ENCODE measurements around the gene MCCC1.

MCCC1 gene

DNA sequence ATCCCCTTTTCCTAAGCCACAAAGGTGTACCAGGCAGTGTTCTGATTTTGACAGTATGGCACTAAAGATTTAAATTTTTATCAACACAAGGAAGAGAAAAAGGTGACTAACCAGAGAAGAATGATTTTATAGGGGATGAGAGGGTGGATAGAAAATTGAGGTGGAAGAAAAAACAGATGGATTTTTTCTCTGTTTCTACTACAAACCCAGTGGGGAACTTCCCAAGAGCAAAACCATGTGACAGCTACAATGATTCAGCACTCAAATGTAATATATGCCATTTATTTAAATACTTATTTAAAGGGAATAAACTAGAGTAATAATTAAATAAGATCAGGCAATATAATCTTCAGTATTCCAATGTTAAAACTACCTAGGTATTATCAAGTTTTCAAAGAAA is 130.0 kb downstream of the MCCC1 start:
- H3K27ac ChIP-seq = peak overlapping the region; percentile 75; the same call in 1 of the 2 replicates

DNA sequence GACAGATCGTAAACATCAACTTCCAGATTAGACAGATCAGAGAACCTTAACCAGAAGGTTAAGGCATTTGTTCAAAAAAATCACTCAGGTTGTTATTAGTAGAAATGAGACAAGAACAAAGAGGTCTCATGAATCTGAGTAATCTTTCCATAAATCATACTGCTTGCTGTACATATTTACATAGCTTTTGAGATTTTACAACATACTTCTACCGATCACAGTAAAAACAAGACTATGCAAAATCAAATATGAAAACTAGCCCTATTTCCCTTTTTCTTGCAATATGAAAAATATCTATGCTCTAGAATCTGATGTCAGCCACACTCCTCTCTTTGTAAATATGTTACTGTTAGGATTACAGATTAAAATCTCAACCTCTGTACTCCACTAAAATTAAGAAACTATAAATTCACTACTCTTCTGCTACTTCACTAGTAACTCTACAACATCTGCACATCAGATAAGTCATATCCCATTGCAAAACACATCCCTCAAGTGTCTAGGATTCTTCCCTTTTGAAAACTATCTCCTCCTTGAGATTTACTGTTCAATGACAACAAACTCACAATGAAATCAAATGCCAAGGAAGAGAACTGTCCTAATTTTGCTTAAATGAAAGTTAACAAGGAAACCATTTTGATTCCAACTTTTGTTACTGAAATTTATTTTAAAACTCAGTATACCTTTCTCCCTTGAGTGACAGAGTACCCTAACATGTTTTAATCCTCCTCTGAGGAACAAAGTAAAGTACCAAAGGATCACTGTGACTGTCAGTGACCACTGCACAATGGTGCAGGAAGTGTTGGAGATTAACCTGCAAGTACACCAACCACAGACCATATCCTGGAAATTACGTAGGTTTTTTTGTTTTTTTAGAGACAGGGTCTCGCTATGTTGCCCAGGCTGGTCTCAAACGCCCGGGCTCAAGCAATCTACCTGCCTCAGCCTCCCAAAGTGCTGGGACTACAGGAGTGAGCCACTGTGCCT is 131.8 kb downstream of the MCCC1 start:
- H3K4me3 ChIP-seq = peak overlapping the region; percentile 5; the same call in 1 of the 2 replicates
- H3K9me3 ChIP-seq (ENCODE audit: low read depth, low read length) = no peaks in the 10 kb centered on the region
- no peak for DNase-seq (ENCODE audit: low read depth, low spot score)
- H3K27ac ChIP-seq = 0 out of 2 replicates have a peak overlapping the region, but pooled peaks have one; percentile 6
- H3K36me3 ChIP-seq (ENCODE audit: insufficient read depth, low read length) = peaks cover 14% of the 10 kb centered on the region
- no peak overlapping the region for H3K9ac ChIP-seq (ENCODE audit: insufficient read length)
- TF ChIP-seq POLR2AphosphoS5 (IDR thresholded peaks at IDR 0.05; ENCODE audit: borderline replicate concordance, low read depth, low read length) (no peak), EZH2 (IDR thresholded peaks at IDR 0.05) (no peak), FOXP2 (optimal IDR thresholded peaks at IDR 0.05; ENCODE audit: control extremely low read depth, extremely low read length, insufficient read depth) (no peak)

More for the DNA sequence above, 130.0 kb downstream of the MCCC1 start:
- Histone ChIP-seq H3K36me3 (ENCODE audit: insufficient read depth, low read length) (0 out of 2 replicates have a peak, but pooled peaks cover 3% of the 10 kb centered on the region), H3K4me3 (peak overlapping the region; percentile 23), H3K9ac (ENCODE audit: insufficient read length) (peak overlapping the region; percentile 25), H3K9me3 (ENCODE audit: low read depth, low read length) (no peaks in the 10 kb centered on the region)
- TF ChIP-seq POLR2AphosphoS5 (IDR thresholded peaks at IDR 0.05; ENCODE audit: borderline replicate concordance, low read depth, low read length) = no peak
- TF ChIP-seq FOXP2 (optimal IDR thresholded peaks at IDR 0.05; ENCODE audit: control extremely low read depth, extremely low read length, insufficient read depth) = no peak
- no peak for TF ChIP-seq EZH2 (IDR thresholded peaks at IDR 0.05)
- peak; percentile 52 for DNase-seq (ENCODE audit: low read depth, low spot score)

DNA sequence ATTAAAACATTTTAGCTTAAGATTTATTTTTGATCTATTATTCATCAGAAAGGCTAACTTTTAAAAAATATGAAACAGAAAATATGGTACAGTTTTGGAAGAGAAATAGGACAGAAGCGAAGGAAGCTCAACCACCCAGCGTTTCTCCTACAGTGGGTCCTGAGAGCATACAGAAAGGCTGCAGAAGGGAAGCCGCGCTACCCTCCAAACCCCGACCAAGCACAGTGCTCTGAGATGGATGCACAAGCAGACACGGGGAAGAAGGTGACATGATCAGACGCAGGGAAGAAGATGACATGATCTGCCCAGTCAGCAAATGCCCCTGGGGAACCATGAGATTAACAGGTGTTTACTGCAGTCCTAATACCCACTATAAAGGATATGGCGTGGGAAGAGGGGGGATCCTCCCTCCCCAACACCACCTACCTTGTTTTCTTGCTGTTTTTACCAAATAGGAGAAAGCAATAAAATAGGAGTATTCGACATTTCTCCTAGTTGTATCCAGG is 133.4 kb downstream of the MCCC1 start:
- no peak for TF ChIP-seq FOXP2 (optimal IDR thresholded peaks at IDR 0.05; ENCODE audit: control extremely low read depth, extremely low read length, insufficient read depth)
- no peak for TF ChIP-seq EZH2 (IDR thresholded peaks at IDR 0.05)
- no peak for TF ChIP-seq POLR2AphosphoS5 (IDR thresholded peaks at IDR 0.05; ENCODE audit: borderline replicate concordance, low read depth, low read length)
- Histone ChIP-seq H3K4me3 (no peak overlapping the region), H3K27ac (no peak overlapping the region), H3K9me3 (ENCODE audit: low read depth, low read length) (no peaks in the 10 kb centered on the region), H3K36me3 (ENCODE audit: insufficient read depth, low read length) (peaks cover 22% of the 10 kb centered on the region), H3K9ac (ENCODE audit: insufficient read length) (no peak overlapping the region)
- DNase-seq (ENCODE audit: low read depth, low spot score) = no peak

Measured in SK-N-MC (cell line).